K562 (cell line): ENCODE results near the gene TRIM38. TPM values are rescaled to one million over a fixed set of nuclear protein-coding genes. Genes with fewer than 3 reads are reported as not detected.
A peak's percentile ranks its signal among the peaks of the same experiment; 100 is the strongest.

Experiments
- CBX2 ChIP-seq: fragments of 200-600 bp; sonication (generic); IDR thresholded peaks from one replicate; pipeline ENCODE4 v1.6.1; 2012; ENCODE audit warnings: mild to moderate bottlenecking, low read length, inconsistent platforms; ENCODE audit not compliant: insufficient read depth, poor library complexity, severe bottlenecking
- CXXC5 ChIP-seq: fragments of 250-450 bp; sonication (Bioruptor Pico); IDR thresholded peaks from 2 replicates; pipeline ENCODE4 v1.8.0; 2022; ENCODE audit warnings: inconsistent platforms, mild to moderate bottlenecking, moderate library complexity
- FOXA3 ChIP-seq, 2 experiments: fragments of 450-650 bp in 1 of 2; sonication (generic) in 1 of 2; formaldehyde crosslinking; IDR thresholded peaks in 1 of 2; conservative IDR thresholded peaks in 1 of 2; 2 replicates each; pipeline versions ENCODE4 v1.4.0 to v1.8.0; 2020 to 2022; ENCODE audit warnings: mild to moderate bottlenecking in 2 of 2, missing genetic modification reagents in 1 of 2
- FOXK2 ChIP-seq, 2 experiments: fragments of 450-650 bp; IDR thresholded peaks in 1 of 2; conservative IDR thresholded peaks in 1 of 2; 2 replicates each; pipeline ENCODE4 v1.6.1; 2016; ENCODE audit warnings: low read depth in 2 of 2, mild to moderate bottlenecking in 1 of 2
- GABPA ChIP-seq: fragments of 200-800 bp; sonication (Bioruptor generic); conservative IDR thresholded peaks from 2 replicates; pipeline ENCODE4 v1.6.1; 2016; ENCODE audit warnings: low read depth, missing genetic modification characterization, missing compliant biosample characterization
- KLF16 ChIP-seq: IDR thresholded peaks from 2 replicates; pipeline ENCODE4 v1.6.1; 2016; ENCODE audit warnings: antibody characterized with exemption
- MBD1 ChIP-seq: fragments of 250-450 bp; sonication (Bioruptor Pico); IDR thresholded peaks from 2 replicates; pipeline ENCODE4 v1.8.0; 2022; ENCODE audit warnings: inconsistent platforms
- MBD2 ChIP-seq: sonication (generic); IDR thresholded peaks from 2 replicates; pipeline ENCODE4 v1.6.1; 2016; ENCODE audit warnings: low read depth, borderline replicate concordance
- NCOA2 ChIP-seq, 2 experiments: fragments of 450-650 bp; IDR thresholded peaks; 2 replicates each; pipeline ENCODE4 v1.6.1; 2018; ENCODE audit warnings: mild to moderate bottlenecking in 2 of 2, moderate library complexity in 1 of 2; ENCODE audit not compliant: partially characterized antibody in 2 of 2
- SRSF9 ChIP-seq: fragments of 200-400 bp; formaldehyde crosslinking; IDR thresholded peaks from 2 replicates; pipeline ENCODE4 v1.6.1; 2017; ENCODE audit warnings: low read depth, low read length, borderline replicate concordance
- TEAD1 ChIP-seq, 2 experiments: fragments of 450-650 bp in 1 of 2; sonication (generic) in 1 of 2; formaldehyde crosslinking; IDR thresholded peaks; 2 replicates each; pipeline versions ENCODE4 v1.4.0 to v1.8.0; 2020 to 2022; ENCODE audit warnings: mild to moderate bottlenecking in 2 of 2, missing genetic modification reagents in 1 of 2
- ZBTB2 ChIP-seq: fragments of 450-650 bp; IDR thresholded peaks from 2 replicates; pipeline ENCODE4 v1.6.1; 2016; ENCODE audit warnings: antibody characterized with exemption
- ZBTB34 ChIP-seq: fragments of 250-450 bp; sonication (Bioruptor Pico); IDR thresholded peaks from 2 replicates; pipeline ENCODE4 v1.8.0; 2021; ENCODE audit warnings: mild to moderate bottlenecking, moderate library complexity
- ZFP91 ChIP-seq: sonication (generic); formaldehyde crosslinking; IDR thresholded peaks from 2 replicates; pipeline ENCODE4 v1.8.0; 2022; ENCODE audit warnings: mild to moderate bottlenecking, missing genetic modification reagents
- ZKSCAN8 ChIP-seq: fragments of 200-800 bp; sonication (Bioruptor generic); IDR thresholded peaks from 2 replicates; pipeline ENCODE4 v1.6.1; 2016; ENCODE audit warnings: missing genetic modification characterization, missing compliant biosample characterization
- ZNF175 ChIP-seq: fragments of 200-800 bp; sonication (Bioruptor generic); IDR thresholded peaks from 2 replicates; pipeline ENCODE4 v1.6.1; 2016; ENCODE audit warnings: low read depth, mild to moderate bottlenecking, missing genetic modification characterization, missing compliant biosample characterization
- ZNF24 ChIP-seq: fragments of 450-650 bp; IDR thresholded peaks from 2 replicates; pipeline ENCODE4 v1.6.1; 2016
- ZNF75A ChIP-seq: fragments of 450-650 bp; formaldehyde crosslinking; IDR thresholded peaks from 2 replicates; pipeline ENCODE4 v1.4.0; 2020; ENCODE audit warnings: mild to moderate bottlenecking
- ZNF780A ChIP-seq: fragments of 250-450 bp; sonication (Bioruptor Pico); IDR thresholded peaks from 2 replicates; pipeline ENCODE4 v1.5.0; 2021; ENCODE audit warnings: mild to moderate bottlenecking
- polyA plus RNA-seq, 8 experiments: library from polyadenylated mRNA; depleted of rRNA in 4 of 8; stranded (reverse) in 5 of 8; unstranded in 3 of 8; fragments of >200 nt; fragmentation: Nextera tagmentation in 2 of 8; fragmentation: Illumina TruSeq in 1 of 8; extraction: Ambion mirVana in 2 of 8; extraction: Trizol in 1 of 8; gene quantifications; 2 replicates each; pipeline versions ENCODE4 v1.2.1 to v1.2.3, GENCODE V29; 2011 to 2014; ENCODE audit warnings: inconsistent platforms in 1 of 8, missing spikeins in 1 of 8
- total RNA-seq, 7 experiments: library from RNA; depleted of rRNA in 6 of 7; stranded (reverse); fragments of >200 nt in 6 of 7; fragmentation: Illumina TruSeq in 2 of 7; extraction: Trizol in 2 of 7; gene quantifications; 2 replicates each; pipeline versions ENCODE4 v1.2.1 to v1.2.3, GENCODE V29; 2011 to 2021; ENCODE audit warnings: low replicate concordance in 1 of 7

The TRIM38 gene
- total and polyA plus RNA-seq, 9 of the 15 experiments (the other 6 are each of a cell fraction or from before 2014, with no cell fraction given) = 1.7 to 6.7 (median 6.3) TPM

GRCh38 chr6:25992413-25993340 lies 30.1 kb downstream of the TRIM38 start (continued):
- TF ChIP-seq SRSF9 = no peak
- TF ChIP-seq NCOA2 (IDR thresholded peaks at IDR 0.05; ENCODE audit: partially characterized antibody in 2 of 2) = no peak
- TF ChIP-seq ZBTB34 (CRISPR knock-in tag) = no peak
- TF ChIP-seq MBD2 = peak; percentile 60
- peak; percentile 82 for TF ChIP-seq CXXC5 (CRISPR knock-in tag)
- no peak for TF ChIP-seq MBD1 (CRISPR knock-in tag)
- TF ChIP-seq GABPA (tag) = peak; percentile 22; the same call in 1 of the 2 replicates
- peak; percentile 33 to 72; a peak in 3 of 4 replicates for TF ChIP-seq FOXK2 (conservative IDR thresholded peaks at IDR 0.05 in 1 of 2, IDR thresholded peaks at IDR 0.05 in 1 of 2; ENCODE audit: low read depth in 2 of 2)
- no peak for TF ChIP-seq CBX2
- 0 out of 2 replicates have a peak, but pooled peaks have one; percentile 48 for TF ChIP-seq ZNF75A (CRISPR knock-in tag)
- TF ChIP-seq TEAD1 (CRISPR knock-in tag; IDR thresholded peaks at IDR 0.05) = peak; percentile 6 to 34; a peak in 2 of 4 replicates
- peak; percentile 72 for TF ChIP-seq KLF16
- TF ChIP-seq ZKSCAN8 = no peak
- peak in 1 of 2 experiments; percentile 2; a peak in 2 of 4 replicates for TF ChIP-seq FOXA3 (CRISPR knock-in tag; conservative IDR thresholded peaks at IDR 0.05 in 1 of 2, IDR thresholded peaks at IDR 0.05 in 1 of 2)
- peak; percentile 84 for TF ChIP-seq ZNF24
- peak; percentile 42; the same call in 1 of the 2 replicates for TF ChIP-seq ZNF780A (CRISPR knock-in tag)
- TF ChIP-seq ZFP91 (CRISPR knock-in tag) = 0 out of 2 replicates have a peak, but pooled peaks have one; percentile 30
- TF ChIP-seq ZNF175 (CRISPR knock-in tag) = no peak; the same call in 1 of the 2 replicates
- peak; percentile 85; the same call in 1 of the 2 replicates for TF ChIP-seq ZBTB2
